IPS-11a (cell line): ENCODE results near the gene SHKBP1.

Experiments used
- H3K4me3 ChIP-seq: one replicate; pipeline ENCODE4 v1.5.1; 2013; ENCODE audit warnings: low read depth, low read length, control low read depth

SHKBP1 gene

GRCh38 chr19:40632311-40633036 is 55.8 kb downstream of the SHKBP1 start:
- H3K4me3 ChIP-seq, result no peak overlapping the region

- no peak overlapping the region for H3K4me3 ChIP-seq
These were observed 56.5 kb downstream of the SHKBP1 start for GRCh38 chr19:40633207-40633606.

- no peak overlapping the region for H3K4me3 ChIP-seq
These were observed 61.7 kb downstream of the SHKBP1 start for GRCh38 chr19:40638327-40638726.

DNA sequence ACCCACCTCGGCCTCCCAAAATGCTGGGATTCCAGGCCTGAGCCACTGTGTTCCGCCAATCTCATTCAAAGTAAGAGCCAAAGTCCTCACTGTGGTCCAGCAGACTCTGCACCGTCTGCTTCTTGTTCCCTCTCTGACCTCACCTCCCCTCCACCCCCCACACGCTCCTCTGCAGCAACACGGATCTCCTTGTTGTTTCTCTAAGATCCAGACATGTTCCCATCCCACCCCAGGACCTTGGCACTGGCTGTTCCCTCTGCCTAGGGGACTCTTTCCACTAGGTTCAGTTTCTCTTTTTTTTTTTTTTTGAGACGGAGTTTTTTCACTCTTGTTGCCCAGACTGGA is 62.9 kb downstream of the SHKBP1 start:
- no peak overlapping the region for H3K4me3 ChIP-seq

DNA sequence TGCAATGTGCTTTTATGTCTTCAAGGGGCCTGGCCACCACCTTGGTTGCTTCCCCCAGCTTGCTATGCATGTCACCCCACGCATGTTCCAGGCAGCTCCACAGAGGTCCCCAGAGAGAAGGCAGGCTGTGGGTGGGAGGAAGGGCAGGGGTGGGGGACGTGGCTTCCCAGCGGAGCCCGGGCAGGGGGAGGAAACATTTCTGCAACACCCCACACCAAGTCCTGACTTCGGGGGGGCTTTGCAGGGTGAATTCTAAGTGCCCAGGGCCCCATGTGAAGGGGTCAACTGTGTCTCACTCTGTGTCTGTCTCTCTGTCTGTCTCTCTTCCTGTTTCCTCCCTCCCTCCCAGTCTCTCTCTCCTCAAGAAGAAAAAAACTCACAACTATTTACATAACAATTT is 64.1 kb downstream of the SHKBP1 start:
- H3K4me3 ChIP-seq, result no peak overlapping the region
